Endothelial cell of umbilical vein (primary cell): ENCODE measurements around the gene CLSTN2.

Experiments used
- EZH2 ChIP-seq: IDR thresholded peaks from 2 replicates; pipeline ENCODE4 v1.6.1; 2012; ENCODE audit warnings: borderline replicate concordance, low read depth, mild to moderate bottlenecking, moderate library complexity, low read length, inconsistent platforms; ENCODE audit not compliant: severe bottlenecking
- MAX ChIP-seq: IDR thresholded peaks from 2 replicates; pipeline ENCODE4 v1.6.1; 2011; ENCODE audit not compliant: insufficient read depth, insufficient read length
- POLR2A ChIP-seq: IDR thresholded peaks from 2 replicates; pipeline ENCODE4 v1.6.1; 2012; ENCODE audit warnings: low read depth, mild to moderate bottlenecking, control low read depth, low read length
- TF ChIP-seq, protein P1 (sequence below), 2 donors: IDR thresholded peaks; 1 replicate in 1 of 2; 2 replicates in 1 of 2; pipeline ENCODE4 v1.5.1; 2011; ENCODE audit warnings: low read length in 2 of 2, mild to moderate bottlenecking in 2 of 2, moderate library complexity in 2 of 2, control low read depth in 1 of 2, inconsistent platforms in 1 of 2, low read depth in 1 of 2; ENCODE audit not compliant: insufficient read depth in 1 of 2; ENCODE audit errors: extremely low read depth in 1 of 2

DNA sequence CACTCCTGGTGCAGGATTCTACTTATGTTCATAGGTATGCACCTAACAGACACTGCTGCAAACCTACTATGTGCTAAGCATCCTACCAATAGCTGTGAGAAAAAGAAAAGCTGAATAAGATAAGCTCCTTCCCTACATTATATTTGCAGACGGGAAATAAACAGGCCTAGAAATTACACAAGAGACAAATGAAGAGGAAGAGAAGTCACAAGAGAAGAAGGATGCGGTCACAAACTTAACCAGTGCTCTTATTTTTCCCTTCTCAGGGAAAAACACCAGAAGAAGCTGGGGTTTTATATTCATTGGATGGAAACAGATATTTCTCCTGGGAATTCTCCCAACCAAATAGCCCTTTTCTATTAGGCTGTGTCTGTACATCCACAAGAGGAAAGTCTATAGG is 633.1 kb downstream of the CLSTN2 start:
- no peak for TF ChIP-seq EZH2
- TF ChIP-seq, protein P1, sequence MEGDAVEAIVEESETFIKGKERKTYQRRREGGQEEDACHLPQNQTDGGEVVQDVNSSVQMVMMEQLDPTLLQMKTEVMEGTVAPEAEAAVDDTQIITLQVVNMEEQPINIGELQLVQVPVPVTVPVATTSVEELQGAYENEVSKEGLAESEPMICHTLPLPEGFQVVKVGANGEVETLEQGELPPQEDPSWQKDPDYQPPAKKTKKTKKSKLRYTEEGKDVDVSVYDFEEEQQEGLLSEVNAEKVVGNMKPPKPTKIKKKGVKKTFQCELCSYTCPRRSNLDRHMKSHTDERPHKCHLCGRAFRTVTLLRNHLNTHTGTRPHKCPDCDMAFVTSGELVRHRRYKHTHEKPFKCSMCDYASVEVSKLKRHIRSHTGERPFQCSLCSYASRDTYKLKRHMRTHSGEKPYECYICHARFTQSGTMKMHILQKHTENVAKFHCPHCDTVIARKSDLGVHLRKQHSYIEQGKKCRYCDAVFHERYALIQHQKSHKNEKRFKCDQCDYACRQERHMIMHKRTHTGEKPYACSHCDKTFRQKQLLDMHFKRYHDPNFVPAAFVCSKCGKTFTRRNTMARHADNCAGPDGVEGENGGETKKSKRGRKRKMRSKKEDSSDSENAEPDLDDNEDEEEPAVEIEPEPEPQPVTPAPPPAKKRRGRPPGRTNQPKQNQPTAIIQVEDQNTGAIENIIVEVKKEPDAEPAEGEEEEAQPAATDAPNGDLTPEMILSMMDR (IDR thresholded peaks at IDR 0.05; ENCODE audit: extremely low read depth in 1 of 2, insufficient read depth in 1 of 2, low read depth in 1 of 2, low read length in 2 of 2): no peak
- no peak for TF ChIP-seq MAX
- TF ChIP-seq POLR2A: no peak
